Measurements from ENCODE around the gene PBX1. TPM values are rescaled to one million over a fixed set of nuclear protein-coding genes. Genes with fewer than 3 reads are reported as not detected.

PBX1 gene
- total RNA-seq (100 to 1,000 TPM in 1 of 2 donors, 10 to 100 TPM in 1; 61.8 to 125 TPM), polyA plus RNA-seq (10 to 100 TPM; 14.0 to 18.2 TPM)
- long read RNA-seq, donor 1, full-length matches to known transcripts: 2 of 45 reads
- long read RNA-seq, donor 1, partial matches to known transcripts: 1 of 45 reads
- long read RNA-seq, donor 1, other reads (novel, unspliced or antisense): 42 of 45 reads
- long read RNA-seq, donor 2, full-length matches to known transcripts: 4 of 67 reads
- long read RNA-seq, donor 2, partial matches to known transcripts: 10 of 67 reads
- long read RNA-seq, donor 2, other reads (novel, unspliced or antisense): 53 of 67 reads

GRCh38 chr1:164558461-164559341, at the start of gene PBX1:
PBX1 (plus strand) TSS chr1:164559184.
- H3K27me3 ChIP-seq (ENCODE audit: control insufficient read depth in 1 of 2, insufficient read depth in 2 of 2, low read length in 1 of 2): no peaks in the 10 kb centered on the region
- peaks cover 0 to 2% of the 10 kb centered on the region in 2 donors for H3K4me1 ChIP-seq (ENCODE audit: control insufficient read depth in 1 of 2, insufficient read depth in 2 of 2, low read length in 2 of 2)
- intact Hi-C loops (cut with DNase I): loop anchor here (5.0 to 10.0 kb wide), 3 partner anchors 54 to 229 kb away; no protein-coding TSS in a partner anchor
- WGBS, 2 donors: 0 to 1% methylated on average over 22 to 28 of the region's 28 CpGs
- ATAC-seq (ENCODE audit: low FRiP score): peak; percentile 98
- H3K36me3 ChIP-seq (ENCODE audit: control insufficient read depth in 1 of 2, insufficient read depth in 2 of 2, low read length in 1 of 2): no peaks in the 10 kb centered on the region
- peak; percentile 97 to 98 for DNase-seq
- peak within 1 kb of the TSS; percentile 51 to 76 for H3K27ac ChIP-seq (ENCODE audit: low read depth in 1 of 2, low read length in 2 of 2)
- H3K4me3 ChIP-seq (ENCODE audit: low read length in 2 of 2): peak within 1 kb of the TSS; percentile 95 to 96
- H3K9me3 ChIP-seq (ENCODE audit: control insufficient read depth, low read length): no peaks in the 10 kb centered on the region

GRCh38 chr1:164510435-164510834, 48.5 kb upstream of the PBX1 start:
- WGBS, 2 donors: 65 to 78% methylated on average over 1 of the region's 1 CpG
- no peaks in the 10 kb centered on the region for H3K36me3 ChIP-seq (ENCODE audit: control insufficient read depth in 1 of 2, insufficient read depth in 2 of 2, low read length in 1 of 2)
- no peak overlapping the region for H3K4me3 ChIP-seq (ENCODE audit: low read length in 2 of 2)
- ATAC-seq (ENCODE audit: low FRiP score) (no peak), DNase-seq (no peak)
- H3K4me1 ChIP-seq (ENCODE audit: control insufficient read depth in 1 of 2, insufficient read depth in 2 of 2, low read length in 2 of 2): no peaks in the 10 kb centered on the region
- no peak overlapping the region for H3K27ac ChIP-seq (ENCODE audit: low read depth in 1 of 2, low read length in 2 of 2)
- no peaks in the 10 kb centered on the region for H3K27me3 ChIP-seq (ENCODE audit: control insufficient read depth in 1 of 2, insufficient read depth in 2 of 2, low read length in 1 of 2)
- H3K9me3 ChIP-seq (ENCODE audit: control insufficient read depth, low read length): no peaks in the 10 kb centered on the region
- intact Hi-C loops (cut with DNase I): loop anchor here in 1 of 2 donors (10.0 kb wide), 1 partner anchor 274 kb away; no protein-coding TSS in a partner anchor

- H3K27me3 ChIP-seq (ENCODE audit: control insufficient read depth in 1 of 2, insufficient read depth in 2 of 2, low read length in 1 of 2): no peaks in the 10 kb centered on the region
- H3K27ac ChIP-seq (ENCODE audit: low read depth in 1 of 2, low read length in 2 of 2): no peak overlapping the region
- WGBS, 2 donors: 93% methylated on average over 5 of the region's 5 CpGs
- DNase-seq (no peak), ATAC-seq (ENCODE audit: low FRiP score) (no peak)
- H3K9me3 ChIP-seq (ENCODE audit: control insufficient read depth, low read length): no peaks in the 10 kb centered on the region
- no peaks in the 10 kb centered on the region for H3K4me1 ChIP-seq (ENCODE audit: control insufficient read depth in 1 of 2, insufficient read depth in 2 of 2, low read length in 2 of 2)
- H3K4me3 ChIP-seq (ENCODE audit: low read length in 2 of 2): no peak overlapping the region
- no peaks in the 10 kb centered on the region for H3K36me3 ChIP-seq (ENCODE audit: control insufficient read depth in 1 of 2, insufficient read depth in 2 of 2, low read length in 1 of 2)
- intact Hi-C loops (cut with DNase I): loop anchor here in 1 of 2 donors (10.0 kb wide), 1 partner anchor 274 kb away; no protein-coding TSS in a partner anchor
Observed at GRCh38 chr1:164511001-164511705, 47.8 kb upstream of the PBX1 start.

- Histone ChIP-seq H3K9me3 (ENCODE audit: control insufficient read depth, low read length) (no peaks in the 10 kb centered on the region), H3K27me3 (ENCODE audit: control insufficient read depth in 1 of 2, insufficient read depth in 2 of 2, low read length in 1 of 2) (no peaks in the 10 kb centered on the region), H3K4me3 (ENCODE audit: low read length in 2 of 2) (no peak overlapping the region), H3K27ac (ENCODE audit: low read depth in 1 of 2, low read length in 2 of 2) (no peak overlapping the region), H3K36me3 (ENCODE audit: control insufficient read depth in 1 of 2, insufficient read depth in 2 of 2, low read length in 1 of 2) (no peaks in the 10 kb centered on the region), H3K4me1 (ENCODE audit: control insufficient read depth in 1 of 2, insufficient read depth in 2 of 2, low read length in 2 of 2) (no peaks in the 10 kb centered on the region)
- 50 to 51% methylated on average over 2 of the region's 2 CpGs for WGBS, 2 donors
- ATAC-seq (ENCODE audit: low FRiP score) (peak; percentile 62), DNase-seq (no peak)
- intact Hi-C loops (cut with DNase I): loop anchor here in 1 of 2 donors (10.0 kb wide), 1 partner anchor 270 kb away; no protein-coding TSS in a partner anchor
Observed at GRCh38 chr1:164515231-164515630, 43.8 kb upstream of the PBX1 start.

- ATAC-seq (ENCODE audit: low FRiP score): peak; percentile 19
- H3K27ac ChIP-seq (ENCODE audit: low read depth in 1 of 2, low read length in 2 of 2): no peak overlapping the region
- 88 to 89% methylated on average over 8 of the region's 8 CpGs for WGBS, 2 donors
- intact Hi-C loops (cut with DNase I): loop anchor here in 1 of 2 donors (10.0 kb wide), 1 partner anchor 269 kb away; no protein-coding TSS in a partner anchor
- H3K4me1 ChIP-seq (ENCODE audit: control insufficient read depth in 1 of 2, insufficient read depth in 2 of 2, low read length in 2 of 2): no peaks in the 10 kb centered on the region
- no peaks in the 10 kb centered on the region for H3K9me3 ChIP-seq (ENCODE audit: control insufficient read depth, low read length)
- DNase-seq: no peak
- no peak overlapping the region for H3K4me3 ChIP-seq (ENCODE audit: low read length in 2 of 2)
- no peaks in the 10 kb centered on the region for H3K36me3 ChIP-seq (ENCODE audit: control insufficient read depth in 1 of 2, insufficient read depth in 2 of 2, low read length in 1 of 2)
- H3K27me3 ChIP-seq (ENCODE audit: control insufficient read depth in 1 of 2, insufficient read depth in 2 of 2, low read length in 1 of 2): no peaks in the 10 kb centered on the region
Observed at GRCh38 chr1:164515711-164516331, 43.2 kb upstream of the PBX1 start.

- no peak for ATAC-seq (ENCODE audit: low FRiP score)
- H3K27me3 ChIP-seq (ENCODE audit: control insufficient read depth in 1 of 2, insufficient read depth in 2 of 2, low read length in 1 of 2): no peaks in the 10 kb centered on the region
- no peaks in the 10 kb centered on the region for H3K9me3 ChIP-seq (ENCODE audit: control insufficient read depth, low read length)
- H3K27ac ChIP-seq (ENCODE audit: low read depth in 1 of 2, low read length in 2 of 2): no peak overlapping the region
- no peak overlapping the region for H3K4me3 ChIP-seq (ENCODE audit: low read length in 2 of 2)
- H3K4me1 ChIP-seq (ENCODE audit: control insufficient read depth in 1 of 2, insufficient read depth in 2 of 2, low read length in 2 of 2): no peaks in the 10 kb centered on the region
- 95% methylated on average over 7 of the region's 7 CpGs for WGBS, 2 donors
- DNase-seq: no peak
- no peaks in the 10 kb centered on the region for H3K36me3 ChIP-seq (ENCODE audit: control insufficient read depth in 1 of 2, insufficient read depth in 2 of 2, low read length in 1 of 2)
- intact Hi-C loops (cut with DNase I): loop anchor here in 1 of 2 donors (10.0 kb wide), 1 partner anchor 268 kb away; no protein-coding TSS in a partner anchor
Observed at GRCh38 chr1:164516591-164516990, 42.4 kb upstream of the PBX1 start.

GRCh38 chr1:164518692-164519332, 40.2 kb upstream of the PBX1 start:
- no peak for DNase-seq
- intact Hi-C loops (cut with DNase I): loop anchor here in 1 of 2 donors (10.0 kb wide), 1 partner anchor 266 kb away; no protein-coding TSS in a partner anchor
- ATAC-seq (ENCODE audit: low FRiP score): no peak
- no peaks in the 10 kb centered on the region for H3K36me3 ChIP-seq (ENCODE audit: control insufficient read depth in 1 of 2, insufficient read depth in 2 of 2, low read length in 1 of 2)
- H3K27ac ChIP-seq (ENCODE audit: low read depth in 1 of 2, low read length in 2 of 2): no peak overlapping the region
- H3K27me3 ChIP-seq (ENCODE audit: control insufficient read depth in 1 of 2, insufficient read depth in 2 of 2, low read length in 1 of 2): no peaks in the 10 kb centered on the region
- H3K9me3 ChIP-seq (ENCODE audit: control insufficient read depth, low read length): no peaks in the 10 kb centered on the region
- H3K4me1 ChIP-seq (ENCODE audit: control insufficient read depth in 1 of 2, insufficient read depth in 2 of 2, low read length in 2 of 2): no peaks in the 10 kb centered on the region
- no peak overlapping the region for H3K4me3 ChIP-seq (ENCODE audit: low read length in 2 of 2)
- WGBS, 2 donors: 88 to 93% methylated on average over 3 of the region's 3 CpGs
